ENCODE data around the gene TRIM16. TPM values are rescaled to one million over a fixed set of nuclear protein-coding genes. Genes with fewer than 3 reads are reported as not detected.

Gene TRIM16
- 245 to 303 TPM (median 258 TPM) in 5 replicates for total RNA-seq (2022; extraction: Qiagen RNA extraction; ENCODE audit: low read depth)

GRCh38 chr17:15683824-15684478, at the start of gene TRIM16:
Gene TRIM16 (minus strand): TSS chr17:15684311. CDS start chr17:15651609, 32,702 bp downstream.

GRCh38 chr17:15731900-15732299, 47.8 kb upstream of the TRIM16 start, which contains the start of gene TBC1D26:
Gene TBC1D26 (plus strand): TSS chr17:15732283. CDS start chr17:15735349, 3,066 bp downstream.

GRCh38 chr17:15699413-15699924, 15.4 kb upstream of the TRIM16 start, which contains the start of gene ZNF286A:
Gene ZNF286A (plus strand): TSS chr17:15699752. CDS start chr17:15700330, 578 bp downstream.

GRCh38 chr17:15619331-15620058, 64.6 kb downstream of the TRIM16 start, which contains the start of gene FBXW10B:
Gene FBXW10B (minus strand): TSS chr17:15619704. CDS start chr17:15619512, 192 bp downstream.

Other genes starting within 250 kb of the TRIM16 start
- 1.2 to 2.9 TPM (median 1.9 TPM) in 5 replicates for gene CDRT4, start 216.7 kb downstream of the TRIM16 start, total RNA-seq (2022; extraction: Qiagen RNA extraction; ENCODE audit: low read depth)
- 8.8 to 14.7 TPM (median 10.0 TPM) in 5 replicates for gene TVP23C, start 120.8 kb downstream of the TRIM16 start, total RNA-seq (2022; extraction: Qiagen RNA extraction; ENCODE audit: low read depth)
- 2.2 to 4.2 TPM (median 3.7 TPM) in 5 replicates for gene FBXW10B, start 64.6 kb downstream of the TRIM16 start, total RNA-seq (2022; extraction: Qiagen RNA extraction; ENCODE audit: low read depth)
- gene ZNF286A, start 15.4 kb upstream of the TRIM16 start, total RNA-seq (2022; extraction: Qiagen RNA extraction; ENCODE audit: low read depth): 26.7 to 37.9 TPM (median 29.5 TPM) in 5 replicates
- gene TBC1D26, start 48.0 kb upstream of the TRIM16 start, total RNA-seq (2022; extraction: Qiagen RNA extraction; ENCODE audit: low read depth): 0.05 TPM in 1 of 5 replicates, not detected in the others